SU-DHL-6 (cell line): ENCODE results near the gene ST3GAL3.

ENCODE experiments used
- H2AFZ ChIP-seq: fragments of 200-600 bp; sonication (generic); 2 replicates; pipeline ENCODE4 v1.6.1; 2014; ENCODE audit warnings: low read depth, mild to moderate bottlenecking, moderate library complexity, mixed read lengths, antibody characterized with exemption, low read length; ENCODE audit not compliant: severe bottlenecking
- H3F3A ChIP-seq: fragments of 200-600 bp; shearing (Covaris generic); 2 replicates; pipeline ENCODE4 v1.6.0; 2016; ENCODE audit warnings: antibody characterized with exemption, mild to moderate bottlenecking; ENCODE audit not compliant: insufficient read depth
- H3K27ac ChIP-seq: fragments of 200-600 bp; sonication (generic); 2 replicates; pipeline ENCODE4 v1.5.1; 2016; ENCODE audit warnings: low read depth, mild to moderate bottlenecking, low read length, moderate library complexity, mixed read lengths
- H3K27me3 ChIP-seq: fragments of 200-600 bp; sonication (generic), shearing (Covaris generic); 2 replicates; pipeline ENCODE4 v1.6.0; 2014; ENCODE audit warnings: mild to moderate bottlenecking, low read length
- H3K36me3 ChIP-seq: fragments of 200-600 bp; sonication (generic); 2 replicates; pipeline ENCODE4 v1.6.1; 2014; ENCODE audit warnings: mild to moderate bottlenecking, low read length, mixed read lengths
- H3K4me2 ChIP-seq: fragments of 300-600, 200-600 bp; shearing (Covaris generic), sonication (generic); 2 replicates; pipeline ENCODE4 v1.6.0; 2014; ENCODE audit warnings: low read length, low read depth, mild to moderate bottlenecking; ENCODE audit not compliant: poor library complexity, severe bottlenecking
- H3K4me3 ChIP-seq: fragments of 200-600 bp; sonication (generic); 2 replicates; pipeline ENCODE4 v1.5.1; 2014; ENCODE audit warnings: antibody characterized with exemption, low read length, mild to moderate bottlenecking, mixed read lengths; ENCODE audit not compliant: insufficient read depth, poor library complexity, severe bottlenecking
- H3K79me2 ChIP-seq: fragments of 200-600 bp; sonication (generic); 2 replicates; pipeline ENCODE4 v1.6.1; 2014; ENCODE audit warnings: mild to moderate bottlenecking, low read length, moderate library complexity; ENCODE audit not compliant: insufficient read depth
- H3K9ac ChIP-seq: fragments of 200-600 bp; sonication (generic); 2 replicates; pipeline ENCODE4 v1.7.0; 2014; ENCODE audit warnings: mild to moderate bottlenecking, low read length
- H3K9me2 ChIP-seq: fragments of 200-600 bp; sonication (generic); replicated peaks from 2 replicates; pipeline ENCODE4 v1.6.1; 2014; ENCODE audit warnings: low read length; ENCODE audit not compliant: insufficient read depth
- H3K9me3 ChIP-seq: fragments of 200-600 bp; sonication (generic); 2 replicates; pipeline ENCODE4 v1.6.1; 2014; ENCODE audit warnings: low read length, mixed read lengths; ENCODE audit not compliant: insufficient read depth
- H4K20me1 ChIP-seq: fragments of 200-600 bp; sonication (generic); 2 replicates; pipeline ENCODE4 v1.6.1; 2014; ENCODE audit warnings: low read depth, mild to moderate bottlenecking, antibody characterized with exemption, low read length, moderate library complexity, mixed read lengths
- EZH2phosphoT487 ChIP-seq: fragments of 200-600 bp; sonication (generic), shearing (Covaris generic); conservative IDR thresholded peaks from 2 replicates; pipeline ENCODE4 v1.6.1; 2018; ENCODE audit warnings: mild to moderate bottlenecking, antibody characterized with exemption, low read length, moderate library complexity, mixed read lengths
- TF ChIP-seq, protein P1 (sequence below): fragments of 200-600 bp; sonication (generic); IDR thresholded peaks from one replicate; pipeline ENCODE4 v1.5.1; 2017; ENCODE audit warnings: antibody characterized with exemption, mild to moderate bottlenecking, low read length, moderate library complexity; ENCODE audit not compliant: insufficient read depth, poor library complexity, severe bottlenecking

Gene ST3GAL3

GRCh38 chr1:43687301-43688108 lies 19.8 kb upstream of the ST3GAL3 start:
- Histone ChIP-seq H2AFZ (no peak overlapping the region), H3K36me3 (peaks cover 14% of the 10 kb centered on the region; the same call in 1 of the 2 replicates)

GRCh38 chr1:43688109-43688387 lies 19.3 kb upstream of the ST3GAL3 start:
- Histone ChIP-seq H3K27me3 (no peaks in the 10 kb centered on the region), H3F3A (no peaks in the 10 kb centered on the region), H3K36me3 (peaks cover 16% of the 10 kb centered on the region; the same call in 1 of the 2 replicates), H3K9me2 (no peaks in the 10 kb centered on the region), H3K4me2 (no peak overlapping the region), H3K4me3 (no peak overlapping the region), H4K20me1 (no peaks in the 10 kb centered on the region), H3K27ac (no peak overlapping the region), H2AFZ (no peak overlapping the region), H3K9ac (no peak overlapping the region), H3K79me2 (no peaks in the 10 kb centered on the region), H3K9me3 (no peaks in the 10 kb centered on the region)
- TF ChIP-seq EZH2phosphoT487 = no peak
- TF ChIP-seq, protein P1, sequence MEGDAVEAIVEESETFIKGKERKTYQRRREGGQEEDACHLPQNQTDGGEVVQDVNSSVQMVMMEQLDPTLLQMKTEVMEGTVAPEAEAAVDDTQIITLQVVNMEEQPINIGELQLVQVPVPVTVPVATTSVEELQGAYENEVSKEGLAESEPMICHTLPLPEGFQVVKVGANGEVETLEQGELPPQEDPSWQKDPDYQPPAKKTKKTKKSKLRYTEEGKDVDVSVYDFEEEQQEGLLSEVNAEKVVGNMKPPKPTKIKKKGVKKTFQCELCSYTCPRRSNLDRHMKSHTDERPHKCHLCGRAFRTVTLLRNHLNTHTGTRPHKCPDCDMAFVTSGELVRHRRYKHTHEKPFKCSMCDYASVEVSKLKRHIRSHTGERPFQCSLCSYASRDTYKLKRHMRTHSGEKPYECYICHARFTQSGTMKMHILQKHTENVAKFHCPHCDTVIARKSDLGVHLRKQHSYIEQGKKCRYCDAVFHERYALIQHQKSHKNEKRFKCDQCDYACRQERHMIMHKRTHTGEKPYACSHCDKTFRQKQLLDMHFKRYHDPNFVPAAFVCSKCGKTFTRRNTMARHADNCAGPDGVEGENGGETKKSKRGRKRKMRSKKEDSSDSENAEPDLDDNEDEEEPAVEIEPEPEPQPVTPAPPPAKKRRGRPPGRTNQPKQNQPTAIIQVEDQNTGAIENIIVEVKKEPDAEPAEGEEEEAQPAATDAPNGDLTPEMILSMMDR = no peak

More at GRCh38 chr1:43687301-43688108, 19.8 kb upstream of the ST3GAL3 start:
- Histone ChIP-seq H3K4me3 (no peak overlapping the region), H3K27me3 (no peaks in the 10 kb centered on the region), H3K9ac (no peak overlapping the region), H3K9me2 (no peaks in the 10 kb centered on the region), H3K27ac (no peak overlapping the region), H3F3A (no peaks in the 10 kb centered on the region), H3K79me2 (no peaks in the 10 kb centered on the region), H3K4me2 (no peak overlapping the region), H4K20me1 (no peaks in the 10 kb centered on the region), H3K9me3 (no peaks in the 10 kb centered on the region)
- no peak for TF ChIP-seq EZH2phosphoT487
- TF ChIP-seq, protein P1 = no peak

DNA sequence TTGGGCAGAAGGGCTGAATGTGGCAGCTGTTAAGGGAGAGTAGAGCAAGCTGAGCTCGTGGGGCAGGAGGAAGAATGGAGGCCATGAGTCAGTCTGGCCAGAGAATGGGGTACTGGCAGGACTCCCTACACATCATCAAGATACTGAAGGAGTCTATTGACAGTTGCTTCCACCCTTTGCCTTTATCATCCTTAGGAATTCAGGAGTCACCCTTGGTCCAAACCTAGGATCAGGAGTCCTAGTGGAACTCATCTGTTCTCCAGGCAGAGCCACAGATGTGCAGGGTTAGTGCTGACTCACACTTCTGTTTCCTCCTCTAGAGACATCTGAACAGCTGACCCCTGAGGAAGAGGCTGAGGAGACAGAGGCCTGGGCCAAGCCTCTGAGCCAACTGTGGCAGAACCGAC lies 18.7 kb upstream of the ST3GAL3 start:
- H3K36me3 ChIP-seq = peaks cover 16% of the 10 kb centered on the region; the same call in 1 of the 2 replicates
- no peaks in the 10 kb centered on the region for H3F3A ChIP-seq
- no peak for TF ChIP-seq EZH2phosphoT487
- no peak overlapping the region for H3K4me2 ChIP-seq
- H3K9me2 ChIP-seq = no peaks in the 10 kb centered on the region
- no peaks in the 10 kb centered on the region for H3K79me2 ChIP-seq
- H2AFZ ChIP-seq = no peak overlapping the region
- H3K9me3 ChIP-seq = no peaks in the 10 kb centered on the region
- no peak overlapping the region for H3K4me3 ChIP-seq
- H3K27ac ChIP-seq = no peak overlapping the region
- H3K27me3 ChIP-seq = no peaks in the 10 kb centered on the region
- H3K9ac ChIP-seq = no peak overlapping the region
- H4K20me1 ChIP-seq = no peaks in the 10 kb centered on the region

DNA sequence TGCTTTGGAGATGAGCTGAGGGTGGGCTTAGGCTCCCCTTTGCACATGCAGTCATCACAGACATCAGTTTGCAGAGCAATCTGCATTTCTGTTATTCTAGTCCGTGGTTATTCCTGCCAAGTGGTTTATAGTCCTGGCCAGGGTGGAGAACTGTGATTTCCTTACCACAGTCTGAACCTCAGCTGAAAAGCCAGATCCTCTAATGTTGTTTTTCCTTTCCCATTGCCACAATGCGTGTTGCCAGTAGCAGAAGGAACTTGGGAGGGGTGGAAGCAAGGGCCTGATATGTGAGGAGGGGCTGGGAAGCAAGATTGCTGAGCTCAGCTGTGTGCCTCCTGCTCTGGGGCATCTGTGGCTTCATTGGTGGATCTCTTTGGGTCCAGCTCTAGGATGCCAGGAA lies 18.0 kb upstream of the ST3GAL3 start:
- Histone ChIP-seq H4K20me1 (no peaks in the 10 kb centered on the region), H2AFZ (no peak overlapping the region), H3K36me3 (peaks cover 16% of the 10 kb centered on the region; the same call in 1 of the 2 replicates), H3F3A (no peaks in the 10 kb centered on the region), H3K4me2 (no peak overlapping the region), H3K4me3 (no peak overlapping the region), H3K9me3 (no peaks in the 10 kb centered on the region), H3K27me3 (no peaks in the 10 kb centered on the region), H3K79me2 (no peaks in the 10 kb centered on the region), H3K27ac (no peak overlapping the region), H3K9ac (no peak overlapping the region), H3K9me2 (no peaks in the 10 kb centered on the region)
- TF ChIP-seq, protein P1 = no peak
- TF ChIP-seq EZH2phosphoT487 = no peak
